ENCODE measurements around the gene DPP7.

The DPP7 gene

DNA sequence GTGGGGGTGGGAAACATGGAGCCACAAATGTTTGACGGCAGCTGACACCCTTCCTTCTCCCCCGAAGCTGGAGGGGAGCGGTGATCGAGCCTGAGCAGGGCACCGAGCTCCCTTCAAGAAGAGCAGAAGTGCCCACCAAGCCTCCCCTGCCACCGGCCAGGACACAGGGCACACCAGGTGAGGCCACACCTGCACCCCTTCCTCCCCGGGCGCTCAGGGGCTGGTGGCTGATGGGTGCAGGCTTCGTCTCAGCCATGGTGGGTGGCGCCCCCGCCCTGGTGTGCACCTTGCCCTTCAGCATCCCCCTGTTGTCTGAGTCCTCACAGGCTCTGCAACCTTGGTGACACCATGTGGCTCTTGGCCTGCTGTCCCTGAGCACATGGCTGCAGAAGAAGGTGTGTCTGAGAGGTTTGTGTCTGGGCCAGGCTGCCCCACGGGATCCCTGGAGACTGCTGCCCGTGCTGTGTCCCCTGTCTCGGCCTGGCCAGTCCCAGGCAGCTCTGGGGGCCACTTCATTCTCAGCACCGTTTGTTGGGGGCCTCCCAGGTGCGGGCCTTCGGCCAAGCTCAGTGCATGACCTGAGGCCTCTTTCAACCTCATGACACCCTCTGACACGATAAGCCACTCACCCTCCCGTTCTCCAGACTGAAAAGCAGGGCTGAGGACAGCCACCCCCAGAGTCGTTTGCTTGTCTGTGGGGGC lies 16.6 kb downstream of the DPP7 start:
- Histone ChIP-seq H3K4me3 (ENCODE audit: low read length in 2 of 2) (no peak overlapping the region), H3K18ac (ENCODE audit: low read length) (no peak overlapping the region), H3K36me3 (replicated peaks in 1 of 2; ENCODE audit: control insufficient read depth in 2 of 2, insufficient read depth in 2 of 2, low read length in 2 of 2) (peaks cover 48 to 73% of the 10 kb centered on the region in 2 donors), H2BK5ac (ENCODE audit: low read length) (no peak overlapping the region), H3K9me3 (replicated peaks in 1 of 2; ENCODE audit: control insufficient read depth in 2 of 2, insufficient read depth in 1 of 2, low read depth in 1 of 2, low read length in 2 of 2) (peaks cover 17 to 19% of the 10 kb centered on the region in 2 donors), H3K27me3 (ENCODE audit: control insufficient read depth in 3 of 3, insufficient read depth in 3 of 3, low read depth in 1 of 3, low read length in 3 of 3) (no peaks in the 10 kb centered on the region), H3K27ac (replicated peaks; ENCODE audit: low read length) (no peak overlapping the region), H3K79me1 (ENCODE audit: low read depth, low read length) (peaks cover 4% of the 10 kb centered on the region), H3K9ac (ENCODE audit: low read depth, low read length, poor library complexity) (no peak overlapping the region), H2BK120ac (ENCODE audit: low read depth, low read length) (no peak overlapping the region), H3K4me2 (ENCODE audit: insufficient read depth, low read length, poor library complexity, severe bottlenecking) (no peak overlapping the region), H3K4me1 (ENCODE audit: control insufficient read depth in 2 of 2, insufficient read depth in 1 of 2, low read depth in 1 of 2, low read length in 2 of 2) (no peaks in the 10 kb centered on the region), H3K14ac (ENCODE audit: low read length) (peak overlapping the region; percentile 38), H2BK15ac (ENCODE audit: low read length) (no peak overlapping the region), H4K91ac (ENCODE audit: low read depth, low read length, poor library complexity) (no peak overlapping the region), H2AK5ac (ENCODE audit: low read depth, low read length) (no peak overlapping the region), H2BK12ac (ENCODE audit: low read length) (peak overlapping the region; percentile 6), H3K23ac (ENCODE audit: low read depth, low read length, poor library complexity) (no peak overlapping the region), H2AFZ (ENCODE audit: low read length) (no peak overlapping the region), H3K4ac (ENCODE audit: low read length) (no peak overlapping the region), H4K8ac (ENCODE audit: low read depth, low read length) (no peak overlapping the region)
- no CpG with 5 or more reads among the region's 20 CpGs for WGBS, 2 donors (ENCODE audit: extremely low coverage in 2 of 2, insufficient read length in 2 of 2, insufficient replicate concordance in 1 of 2)
- no peak for DNase-seq (ENCODE audit: low spot score)

DNA sequence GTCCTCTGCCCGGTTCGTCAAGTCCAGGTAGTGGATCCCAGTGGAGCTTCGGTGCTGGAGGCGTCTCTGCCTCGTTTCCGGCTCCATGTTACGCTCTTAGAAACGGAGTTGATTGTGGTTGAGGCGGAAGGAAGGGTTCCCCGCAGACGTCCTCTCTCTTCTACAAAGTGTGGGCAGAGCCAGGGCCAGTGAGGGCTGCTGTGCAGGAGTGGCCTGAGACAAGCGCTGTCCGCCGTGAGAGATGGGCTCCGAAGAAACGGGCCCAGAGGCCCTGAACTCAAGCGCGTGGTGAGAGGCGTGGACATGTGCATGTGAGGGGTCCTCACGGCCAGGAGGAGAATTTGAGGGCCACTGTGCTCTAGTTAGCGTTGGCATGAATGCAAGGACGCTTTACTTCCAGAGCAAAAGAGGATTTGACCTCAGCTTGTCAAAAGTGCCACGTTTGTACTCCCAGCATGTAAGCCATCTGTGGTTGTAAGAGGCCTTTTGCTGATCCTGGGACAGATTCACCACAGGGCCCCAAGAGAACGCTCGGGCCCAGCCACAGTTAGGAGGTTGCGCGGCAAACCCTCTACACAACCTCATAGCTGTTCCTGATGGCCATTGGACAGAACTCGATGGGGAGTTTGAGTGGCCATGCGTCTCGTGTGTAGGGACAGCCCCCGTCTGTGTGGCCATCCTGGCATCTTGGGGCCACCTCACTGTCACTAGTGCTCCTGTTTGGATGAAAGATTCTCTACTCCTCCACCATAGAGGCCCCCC lies 17.6 kb downstream of the DPP7 start:
- Histone ChIP-seq H2AFZ (ENCODE audit: low read length) (no peak overlapping the region), H3K23ac (ENCODE audit: low read depth, low read length, poor library complexity) (no peak overlapping the region), H3K79me1 (ENCODE audit: low read depth, low read length) (peaks cover 2% of the 10 kb centered on the region), H3K14ac (ENCODE audit: low read length) (peak overlapping the region; percentile 56), H2BK120ac (ENCODE audit: low read depth, low read length) (no peak overlapping the region), H3K9ac (ENCODE audit: low read depth, low read length, poor library complexity) (no peak overlapping the region), H3K9me3 (replicated peaks in 1 of 2; ENCODE audit: control insufficient read depth in 2 of 2, insufficient read depth in 1 of 2, low read depth in 1 of 2, low read length in 2 of 2) (peaks cover 10% of the 10 kb centered on the region in 2 donors), H3K27ac (replicated peaks; ENCODE audit: low read length) (no peak overlapping the region), H2BK12ac (ENCODE audit: low read length) (no peak overlapping the region), H3K4ac (ENCODE audit: low read length) (no peak overlapping the region), H3K4me1 (ENCODE audit: control insufficient read depth in 2 of 2, insufficient read depth in 1 of 2, low read depth in 1 of 2, low read length in 2 of 2) (no peaks in the 10 kb centered on the region), H4K91ac (ENCODE audit: low read depth, low read length, poor library complexity) (no peak overlapping the region), H3K4me2 (ENCODE audit: insufficient read depth, low read length, poor library complexity, severe bottlenecking) (no peak overlapping the region), H2BK15ac (ENCODE audit: low read length) (no peak overlapping the region), H3K18ac (ENCODE audit: low read length) (no peak overlapping the region), H3K4me3 (ENCODE audit: low read length in 2 of 2) (no peak overlapping the region), H3K27me3 (ENCODE audit: control insufficient read depth in 3 of 3, insufficient read depth in 3 of 3, low read depth in 1 of 3, low read length in 3 of 3) (no peaks in the 10 kb centered on the region), H2AK5ac (ENCODE audit: low read depth, low read length) (no peak overlapping the region), H4K8ac (ENCODE audit: low read depth, low read length) (no peak overlapping the region), H3K36me3 (replicated peaks in 1 of 2; ENCODE audit: control insufficient read depth in 2 of 2, insufficient read depth in 2 of 2, low read length in 2 of 2) (peaks cover 41 to 72% of the 10 kb centered on the region in 2 donors), H2BK5ac (ENCODE audit: low read length) (no peak overlapping the region)
- WGBS, 2 donors (ENCODE audit: extremely low coverage in 2 of 2, insufficient read length in 2 of 2, insufficient replicate concordance in 1 of 2): no CpG with 5 or more reads among the region's 31 CpGs
- DNase-seq (ENCODE audit: low spot score): no peak

DNA sequence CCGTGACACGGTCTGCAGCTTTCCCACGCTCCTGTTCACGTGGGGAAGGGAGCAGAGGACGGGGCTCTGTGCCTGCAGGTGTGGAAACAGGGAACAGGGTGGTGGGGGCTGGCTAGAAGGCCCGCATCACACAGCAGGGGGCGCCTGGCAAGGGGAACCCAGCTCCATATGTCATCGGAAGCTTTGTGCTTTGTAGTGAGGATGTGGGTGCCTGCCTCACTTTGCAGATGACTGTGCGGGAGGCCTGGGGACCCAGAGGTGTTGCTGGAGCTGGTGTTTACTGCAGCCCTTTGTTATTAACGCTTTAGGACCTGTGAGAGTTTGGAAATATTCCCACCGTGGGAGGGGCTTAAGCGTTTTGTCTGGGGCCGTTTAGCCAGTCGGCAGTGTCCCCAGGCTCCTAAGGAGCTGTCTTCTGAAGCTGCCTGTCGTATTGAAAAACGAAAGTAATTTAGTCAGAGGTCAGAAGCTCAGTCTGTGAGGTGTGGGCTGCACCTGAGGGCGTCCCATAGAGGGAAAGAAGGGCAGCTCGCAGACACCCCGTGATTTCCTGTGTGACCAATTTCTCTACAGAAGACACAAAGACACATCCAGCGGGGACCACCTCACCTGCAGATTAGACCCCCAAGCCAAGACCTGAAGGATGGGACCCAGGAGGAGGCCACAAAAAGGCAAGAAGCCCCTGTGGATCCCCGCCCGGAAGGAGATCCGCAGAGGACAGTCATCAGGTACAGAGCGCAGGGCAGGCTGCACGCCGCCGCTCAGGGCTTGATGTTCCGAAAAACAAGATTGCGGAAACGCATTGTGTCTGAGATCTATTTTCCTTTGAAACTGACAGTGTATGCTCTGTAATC lies 18.6 kb downstream of the DPP7 start:
- Histone ChIP-seq H2AK5ac (ENCODE audit: low read depth, low read length) (no peak overlapping the region), H2BK15ac (ENCODE audit: low read length) (no peak overlapping the region), H3K14ac (ENCODE audit: low read length) (no peak overlapping the region), H3K4me3 (ENCODE audit: low read length in 2 of 2) (no peak overlapping the region), H4K8ac (ENCODE audit: low read depth, low read length) (no peak overlapping the region), H3K36me3 (replicated peaks in 1 of 2; ENCODE audit: control insufficient read depth in 2 of 2, insufficient read depth in 2 of 2, low read length in 2 of 2) (peaks cover 33 to 68% of the 10 kb centered on the region in 2 donors), H3K27me3 (ENCODE audit: control insufficient read depth in 3 of 3, insufficient read depth in 3 of 3, low read depth in 1 of 3, low read length in 3 of 3) (no peaks in the 10 kb centered on the region), H4K91ac (ENCODE audit: low read depth, low read length, poor library complexity) (no peak overlapping the region), H2BK120ac (ENCODE audit: low read depth, low read length) (no peak overlapping the region), H2BK12ac (ENCODE audit: low read length) (no peak overlapping the region), H3K27ac (replicated peaks; ENCODE audit: low read length) (no peak overlapping the region), H2AFZ (ENCODE audit: low read length) (no peak overlapping the region), H3K4me2 (ENCODE audit: insufficient read depth, low read length, poor library complexity, severe bottlenecking) (no peak overlapping the region), H3K9ac (ENCODE audit: low read depth, low read length, poor library complexity) (no peak overlapping the region), H3K4me1 (ENCODE audit: control insufficient read depth in 2 of 2, insufficient read depth in 1 of 2, low read depth in 1 of 2, low read length in 2 of 2) (no peaks in the 10 kb centered on the region), H2BK5ac (ENCODE audit: low read length) (no peak overlapping the region), H3K23ac (ENCODE audit: low read depth, low read length, poor library complexity) (no peak overlapping the region), H3K79me1 (ENCODE audit: low read depth, low read length) (peaks cover 2% of the 10 kb centered on the region), H3K9me3 (replicated peaks in 1 of 2; ENCODE audit: control insufficient read depth in 2 of 2, insufficient read depth in 1 of 2, low read depth in 1 of 2, low read length in 2 of 2) (peaks cover 0 to 4% of the 10 kb centered on the region in 2 donors), H3K18ac (ENCODE audit: low read length) (no peak overlapping the region), H3K4ac (ENCODE audit: low read length) (no peak overlapping the region)
- no CpG with 5 or more reads among the region's 30 CpGs for WGBS, 2 donors (ENCODE audit: extremely low coverage in 2 of 2, insufficient read length in 2 of 2, insufficient replicate concordance in 1 of 2)
- DNase-seq (ENCODE audit: low spot score): no peak
